Breast epithelium (tissue), 4 donors: ENCODE data around the gene IQSEC2. TPM values are rescaled to one million over a fixed set of nuclear protein-coding genes. Genes with fewer than 3 reads are reported as not detected.

ENCODE experiments used
- DNase-seq, 2 donors: peaks; one replicate each; pipeline ENCODE4 v3.0.0-alpha.2; 2019; ENCODE audit warnings: low spot score in 2 of 2
- H3K27ac ChIP-seq, 2 donors: fragments of 200-600 bp; sonication (generic) in 1 of 2; one replicate each; pipeline ENCODE4 v1.5.1; 2016 to 2019; ENCODE audit warnings: mild to moderate bottlenecking in 1 of 2
- H3K27me3 ChIP-seq, 2 donors: fragments of 200-600 bp; sonication (generic) in 1 of 2; one replicate each; pipeline versions ENCODE4 v1.5.1 to v1.6.0; 2017 to 2019; ENCODE audit warnings: control low read depth in 1 of 2, mild to moderate bottlenecking in 1 of 2
- H3K36me3 ChIP-seq: fragments of 200-600 bp; one replicate; pipeline ENCODE4 v1.5.1; 2019
- H3K4me1 ChIP-seq, 2 donors: fragments of 200-600 bp; sonication (generic); one replicate each; pipeline ENCODE4 v1.5.1; 2016 to 2019; ENCODE audit warnings: control low read depth in 1 of 2
- H3K4me3 ChIP-seq, 3 donors: fragments of 200-600 bp; sonication (generic); 1 replicate in 2 of 3; 2 replicates in 1 of 3; pipeline ENCODE4 v1.5.1; 2016 to 2019; ENCODE audit warnings: mild to moderate bottlenecking in 3 of 3, moderate library complexity in 2 of 3
- H3K9me3 ChIP-seq, 2 donors: fragments of 200-600 bp; sonication (generic) in 1 of 2; one replicate each; pipeline ENCODE4 v1.5.1; 2016 to 2019; ENCODE audit warnings: control low read depth in 1 of 2
- POLR2A ChIP-seq: fragments of 450-650 bp; IDR thresholded peaks from one replicate; pipeline ENCODE4 v1.6.1; 2016; ENCODE audit warnings: antibody characterized with exemption, mild to moderate bottlenecking, moderate library complexity
- POLR2AphosphoS5 ChIP-seq, 3 donors: sonication (generic); formaldehyde crosslinking; IDR thresholded peaks; one replicate each; pipeline ENCODE4 v1.6.1; 2017; ENCODE audit warnings: antibody characterized with exemption in 3 of 3
- intact Hi-C: fragments of 100-400 bp; cut with DNase I; formaldehyde crosslinking; loops from one replicate; pipeline ENCODE4 v1.15.1; 2023; ENCODE audit warnings: low total_unique reads
- total RNA-seq, 3 donors: library from RNA; depleted of rRNA; stranded (reverse); fragments of >200 nt; gene quantifications; one replicate each; pipeline ENCODE4 v1.1.0, GENCODE V29; 2016
- TF ChIP-seq, protein P1 (sequence below), 3 donors: fragments of 450-650 bp; IDR thresholded peaks; one replicate each; pipeline ENCODE4 v1.5.1; 2016 to 2017; ENCODE audit warnings: antibody characterized with exemption in 3 of 3, mild to moderate bottlenecking in 3 of 3, moderate library complexity in 3 of 3

The IQSEC2 gene
- total RNA-seq, 3 donors from 2014 or later, result 16.7 to 18.7 (median 18.3) TPM

DNA sequence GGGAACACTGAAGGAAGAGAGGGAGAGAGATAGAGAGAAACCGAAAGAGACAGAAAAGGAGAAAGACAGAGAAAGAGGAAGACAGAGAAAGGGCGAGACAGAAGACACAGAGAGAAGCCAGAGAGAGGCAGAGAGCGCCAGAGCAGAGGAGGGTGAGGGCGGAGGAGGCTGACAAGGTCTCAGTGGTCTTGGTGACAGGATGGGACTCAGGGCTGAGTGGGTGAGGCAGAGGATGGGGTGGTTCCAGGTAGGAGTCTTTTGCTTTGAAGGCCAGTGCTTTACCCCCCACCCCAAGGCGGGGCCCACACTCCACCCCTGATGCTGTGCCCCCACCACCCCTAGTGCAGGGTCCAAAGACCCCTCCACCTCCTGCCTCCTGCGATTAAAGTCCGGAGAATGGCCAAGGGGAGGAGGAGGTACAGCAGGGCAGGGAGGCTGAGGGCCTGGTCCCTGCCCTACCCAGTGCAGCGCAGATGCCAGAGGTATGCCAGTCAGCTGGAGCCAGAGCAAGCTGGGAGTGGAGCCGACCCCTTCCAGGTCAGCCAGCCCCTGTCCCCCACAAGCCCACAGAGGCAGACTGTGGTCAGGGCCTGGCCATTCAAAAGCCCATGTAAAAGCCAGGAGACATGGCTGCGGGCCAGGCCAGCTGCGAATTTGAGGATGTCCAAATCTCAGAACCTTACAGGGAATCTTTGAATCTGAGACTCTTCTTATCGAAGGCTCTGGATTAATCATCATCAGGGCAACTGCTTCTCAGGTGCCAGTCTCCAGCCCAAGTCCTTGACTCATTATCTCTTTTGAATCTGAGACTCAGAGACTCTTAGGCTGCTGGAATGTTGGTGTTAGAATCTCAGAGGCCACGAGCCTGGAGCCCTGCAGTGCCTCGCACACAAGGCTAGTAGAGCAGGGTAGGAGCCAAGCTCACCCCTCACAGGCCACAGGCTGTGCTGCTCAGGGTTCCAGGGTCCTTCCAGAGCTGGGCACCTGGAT is 758 bp downstream of the IQSEC2 start:
- DNase-seq, result no peak
- no peak for TF ChIP-seq POLR2A
- TF ChIP-seq POLR2AphosphoS5 (IDR thresholded peaks at IDR 0.05), result no peak
- TF ChIP-seq, protein P1, sequence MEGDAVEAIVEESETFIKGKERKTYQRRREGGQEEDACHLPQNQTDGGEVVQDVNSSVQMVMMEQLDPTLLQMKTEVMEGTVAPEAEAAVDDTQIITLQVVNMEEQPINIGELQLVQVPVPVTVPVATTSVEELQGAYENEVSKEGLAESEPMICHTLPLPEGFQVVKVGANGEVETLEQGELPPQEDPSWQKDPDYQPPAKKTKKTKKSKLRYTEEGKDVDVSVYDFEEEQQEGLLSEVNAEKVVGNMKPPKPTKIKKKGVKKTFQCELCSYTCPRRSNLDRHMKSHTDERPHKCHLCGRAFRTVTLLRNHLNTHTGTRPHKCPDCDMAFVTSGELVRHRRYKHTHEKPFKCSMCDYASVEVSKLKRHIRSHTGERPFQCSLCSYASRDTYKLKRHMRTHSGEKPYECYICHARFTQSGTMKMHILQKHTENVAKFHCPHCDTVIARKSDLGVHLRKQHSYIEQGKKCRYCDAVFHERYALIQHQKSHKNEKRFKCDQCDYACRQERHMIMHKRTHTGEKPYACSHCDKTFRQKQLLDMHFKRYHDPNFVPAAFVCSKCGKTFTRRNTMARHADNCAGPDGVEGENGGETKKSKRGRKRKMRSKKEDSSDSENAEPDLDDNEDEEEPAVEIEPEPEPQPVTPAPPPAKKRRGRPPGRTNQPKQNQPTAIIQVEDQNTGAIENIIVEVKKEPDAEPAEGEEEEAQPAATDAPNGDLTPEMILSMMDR (IDR thresholded peaks at IDR 0.05), result no peak
- peak overlapping the region; percentile 68 to 88 for H3K27ac ChIP-seq
- H3K36me3 ChIP-seq, result no peaks in the 10 kb centered on the region
- intact Hi-C loops, result no loop called here
- H3K9me3 ChIP-seq, result no peaks in the 10 kb centered on the region
- peaks cover 0 to 4% of the 10 kb centered on the region in 2 donors for H3K4me1 ChIP-seq
- H3K27me3 ChIP-seq, result peaks cover 2 to 54% of the 10 kb centered on the region in 2 donors
- H3K4me3 ChIP-seq, result peak overlapping the region; percentile 39 to 63 (median 42)

DNA sequence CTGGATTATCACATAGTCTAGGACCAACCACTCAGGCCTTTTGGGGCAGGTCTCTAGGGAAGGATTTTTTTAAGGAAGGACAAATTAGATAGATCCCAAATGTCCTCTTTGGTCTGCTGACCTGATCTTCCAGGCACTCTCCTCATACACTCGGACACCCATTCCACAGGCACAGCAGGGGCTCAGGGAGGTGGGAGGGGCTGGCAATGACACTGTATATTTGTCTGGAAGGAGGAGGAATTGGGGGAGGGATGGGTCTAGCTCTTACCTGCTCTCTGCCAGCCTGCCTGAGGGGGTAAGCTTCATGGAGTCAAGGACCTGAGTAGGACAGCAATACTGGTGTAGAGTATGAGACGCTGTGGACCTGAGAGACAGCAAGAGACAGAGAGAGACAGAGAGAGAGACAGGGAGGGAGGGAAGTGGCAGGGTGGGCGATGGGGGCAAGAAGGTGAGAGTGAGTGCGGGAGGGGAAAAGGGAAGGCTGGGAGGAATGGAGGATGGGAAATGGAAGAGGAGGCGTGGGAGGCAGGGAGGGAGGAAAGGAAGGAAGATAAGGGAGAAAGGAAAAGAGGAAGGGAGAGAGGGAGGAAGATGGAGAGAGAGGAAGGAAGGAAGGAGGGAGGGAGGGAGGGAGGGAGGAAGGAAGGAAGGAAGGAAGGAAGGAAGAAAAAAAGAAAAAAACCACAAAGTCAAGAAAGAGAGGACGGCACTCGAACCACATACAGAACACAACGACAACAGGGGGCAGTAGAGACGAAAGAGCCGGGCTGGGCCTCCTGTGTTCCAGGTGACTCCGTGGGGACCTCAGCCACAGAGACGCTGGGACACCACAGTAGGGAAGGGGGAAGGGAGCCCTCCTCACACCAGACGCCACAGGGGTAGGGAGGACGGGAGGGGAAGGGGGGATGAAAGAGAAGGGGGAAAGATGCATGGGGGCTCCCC is 1.8 kb downstream of the IQSEC2 start:
- peak overlapping the region in 1 of 3 donors; percentile 63 for H3K4me3 ChIP-seq
- no peaks in the 10 kb centered on the region for H3K36me3 ChIP-seq
- DNase-seq, result no peak

DNA sequence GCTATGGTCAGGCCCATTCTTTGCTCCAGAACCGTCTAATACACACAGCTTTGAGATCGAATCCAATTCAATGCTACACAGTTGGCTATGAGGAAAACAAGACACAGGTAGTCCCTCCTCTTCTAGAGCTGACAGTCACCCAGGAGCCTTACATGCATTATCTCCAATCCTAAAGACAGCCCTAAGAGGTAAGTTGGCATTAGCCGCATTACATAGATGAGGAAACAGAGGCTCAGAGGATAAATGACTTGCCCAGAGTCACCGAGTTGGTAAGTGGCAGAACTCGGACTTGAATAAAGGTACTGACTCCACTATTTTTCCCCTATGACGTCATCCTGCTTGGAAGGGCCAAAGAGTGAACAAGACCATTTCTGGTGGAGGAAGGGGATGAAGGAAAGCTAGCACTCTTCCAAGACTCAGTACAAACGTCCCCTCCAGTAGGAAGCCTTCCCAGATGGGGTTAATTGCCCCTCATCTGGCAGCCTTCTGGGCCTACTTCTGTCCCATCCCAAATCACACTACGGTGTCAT is 8.5 kb downstream of the IQSEC2 start:
- Histone ChIP-seq H3K4me1 (no peaks in the 10 kb centered on the region), H3K27ac (no peak overlapping the region), H3K27me3 (peaks cover 0 to 28% of the 10 kb centered on the region in 2 donors), H3K9me3 (no peaks in the 10 kb centered on the region), H3K36me3 (no peaks in the 10 kb centered on the region), H3K4me3 (no peak overlapping the region)
- TF ChIP-seq POLR2A, result no peak
- no peak for TF ChIP-seq POLR2AphosphoS5 (IDR thresholded peaks at IDR 0.05)
- TF ChIP-seq, protein P1 (IDR thresholded peaks at IDR 0.05), result no peak
- intact Hi-C loops, result no loop called here
- DNase-seq, result no peak

More for the DNA sequence above, 1.8 kb downstream of the IQSEC2 start:
- intact Hi-C loops, result no loop called here
- Histone ChIP-seq H3K4me1 (peaks cover 0 to 4% of the 10 kb centered on the region in 2 donors), H3K27ac (no peak overlapping the region), H3K27me3 (peaks cover 2 to 45% of the 10 kb centered on the region in 2 donors), H3K9me3 (no peaks in the 10 kb centered on the region)
- TF ChIP-seq, protein P1 (IDR thresholded peaks at IDR 0.05), result no peak
- TF ChIP-seq POLR2AphosphoS5 (IDR thresholded peaks at IDR 0.05) (no peak), POLR2A (no peak)

DNA sequence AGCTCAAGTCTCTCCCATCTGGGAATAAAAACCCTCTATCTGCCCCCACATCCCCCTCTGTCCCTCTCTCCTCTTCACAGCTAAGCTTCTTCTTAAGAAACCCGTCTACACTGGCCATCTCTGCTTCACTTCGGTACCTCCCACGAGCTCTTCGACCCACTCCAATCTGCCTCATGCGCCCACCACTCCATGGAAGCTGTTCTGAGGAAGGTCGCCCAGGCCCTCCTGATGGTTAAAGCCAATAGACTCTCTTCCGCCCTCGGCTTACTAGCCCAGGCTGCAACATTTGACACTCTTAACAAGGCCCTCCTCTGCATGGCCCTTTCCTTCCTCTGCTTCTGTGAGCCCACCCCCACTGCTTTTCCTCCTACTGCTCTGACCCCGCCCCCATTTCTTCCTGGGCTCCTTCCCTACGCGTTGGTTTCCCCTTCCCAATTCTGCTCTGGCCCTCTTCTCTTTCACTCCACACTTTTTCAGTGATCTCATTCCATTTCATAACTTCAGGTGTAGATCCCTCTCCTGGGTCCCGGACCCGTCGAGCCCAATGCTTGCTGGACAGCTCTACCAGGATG is 11.8 kb downstream of the IQSEC2 start:
- H3K27ac ChIP-seq, result no peak overlapping the region
- TF ChIP-seq POLR2A (no peak), POLR2AphosphoS5 (IDR thresholded peaks at IDR 0.05) (no peak)
- TF ChIP-seq, protein P1 (IDR thresholded peaks at IDR 0.05), result no peak
- H3K9me3 ChIP-seq, result no peaks in the 10 kb centered on the region
- DNase-seq, result no peak
- peaks cover 0 to 54% of the 10 kb centered on the region in 2 donors for H3K27me3 ChIP-seq
- H3K4me3 ChIP-seq, result no peak overlapping the region
- no peaks in the 10 kb centered on the region for H3K4me1 ChIP-seq
- intact Hi-C loops, result no loop called here
- H3K36me3 ChIP-seq, result no peaks in the 10 kb centered on the region
